IPS DF 19.7 (cell line): ENCODE results near the gene GJD4.

Experiments
- DNase-seq: peaks from one replicate; pipeline ENCODE4 v3.0.0-alpha.2; 2013; ENCODE audit warnings: low read depth, low spot score

Gene GJD4

GRCh38 chr10:35657621-35658020 is 52.5 kb downstream of the GJD4 start:
- DNase-seq, result no peak
